Uterus (tissue), 4 donors: ENCODE measurements around the gene AUTS2. TPM values are rescaled to one million over a fixed set of nuclear protein-coding genes. Genes with fewer than 3 reads are reported as not detected.

Experiments used
- DNase-seq, 2 donors: peaks; one replicate each; pipeline ENCODE4 v3.0.0-alpha.2; 2019 to 2020
- H3K27ac ChIP-seq, 2 donors: fragments of 200-600 bp; sonication (generic); 1 replicate in 1 of 2; 2 replicates in 1 of 2; pipeline ENCODE4 v1.5.1; 2016 to 2018
- H3K27me3 ChIP-seq, 2 donors: fragments of 200-600 bp; sonication (generic); one replicate each; pipeline ENCODE4 v1.5.1; 2018 to 2019; ENCODE audit warnings: control low read depth in 1 of 2
- H3K36me3 ChIP-seq, 2 donors: fragments of 200-600 bp; sonication (generic); one replicate each; pipeline ENCODE4 v1.5.1; 2019; ENCODE audit warnings: control low read depth in 1 of 2
- H3K4me1 ChIP-seq, 2 donors: fragments of 200-600 bp; sonication (generic); one replicate each; pipeline ENCODE4 v1.5.1; 2018 to 2019; ENCODE audit warnings: control low read depth in 1 of 2
- H3K4me3 ChIP-seq, 2 donors: fragments of 200-600 bp; sonication (generic); 1 replicate in 1 of 2; 2 replicates in 1 of 2; pipeline ENCODE4 v1.5.1; 2018 to 2019; ENCODE audit warnings: mild to moderate bottlenecking in 1 of 2
- H3K9me3 ChIP-seq, 2 donors: fragments of 200-600 bp; sonication (generic); one replicate each; pipeline ENCODE4 v1.5.1; 2019; ENCODE audit warnings: control low read depth in 1 of 2
- POLR2A ChIP-seq, 2 donors: fragments of 450-650 bp; IDR thresholded peaks; one replicate each; pipeline ENCODE4 v1.6.1; 2016; ENCODE audit warnings: antibody characterized with exemption in 2 of 2, mild to moderate bottlenecking in 1 of 2, moderate library complexity in 1 of 2
- intact Hi-C: fragments of 100-400 bp; cut with DNase I; formaldehyde crosslinking; loops from one replicate; pipeline ENCODE4 v1.15.1; 2023; ENCODE audit warnings: low total_unique reads
- total RNA-seq, 4 donors: library from RNA; depleted of rRNA in 3 of 4; stranded (reverse); fragments of >200 nt in 3 of 4; gene quantifications; one replicate each; pipeline versions ENCODE4 v1.1.0 to v1.2.4, GENCODE V29; 2014 to 2023
- TF ChIP-seq, protein P1 (sequence below), 4 experiments: fragments of 200-600 bp in 2 of 4; fragments of 450-650 bp in 2 of 4; sonication (generic) in 2 of 4; IDR thresholded peaks; one replicate each; pipeline ENCODE4 v1.5.1; 2016 to 2019; ENCODE audit warnings: antibody characterized with exemption in 4 of 4, mild to moderate bottlenecking in 2 of 4, moderate library complexity in 1 of 4
- donor health status: DM: yes; HTN: yes; CAD: no.

AUTS2 gene
- total RNA-seq, 4 donors from 2014 or later, result 10.5 to 58.2 (median 30.0) TPM

GRCh38 chr7:70673778-70674570 is 1075.7 kb downstream of the AUTS2 start:
- no peak for DNase-seq
- H3K27me3 ChIP-seq, result no peaks in the 10 kb centered on the region
- no peaks in the 10 kb centered on the region for H3K4me1 ChIP-seq
- TF ChIP-seq POLR2A (IDR thresholded peaks at IDR 0.05), result no peak
- TF ChIP-seq, protein P1, sequence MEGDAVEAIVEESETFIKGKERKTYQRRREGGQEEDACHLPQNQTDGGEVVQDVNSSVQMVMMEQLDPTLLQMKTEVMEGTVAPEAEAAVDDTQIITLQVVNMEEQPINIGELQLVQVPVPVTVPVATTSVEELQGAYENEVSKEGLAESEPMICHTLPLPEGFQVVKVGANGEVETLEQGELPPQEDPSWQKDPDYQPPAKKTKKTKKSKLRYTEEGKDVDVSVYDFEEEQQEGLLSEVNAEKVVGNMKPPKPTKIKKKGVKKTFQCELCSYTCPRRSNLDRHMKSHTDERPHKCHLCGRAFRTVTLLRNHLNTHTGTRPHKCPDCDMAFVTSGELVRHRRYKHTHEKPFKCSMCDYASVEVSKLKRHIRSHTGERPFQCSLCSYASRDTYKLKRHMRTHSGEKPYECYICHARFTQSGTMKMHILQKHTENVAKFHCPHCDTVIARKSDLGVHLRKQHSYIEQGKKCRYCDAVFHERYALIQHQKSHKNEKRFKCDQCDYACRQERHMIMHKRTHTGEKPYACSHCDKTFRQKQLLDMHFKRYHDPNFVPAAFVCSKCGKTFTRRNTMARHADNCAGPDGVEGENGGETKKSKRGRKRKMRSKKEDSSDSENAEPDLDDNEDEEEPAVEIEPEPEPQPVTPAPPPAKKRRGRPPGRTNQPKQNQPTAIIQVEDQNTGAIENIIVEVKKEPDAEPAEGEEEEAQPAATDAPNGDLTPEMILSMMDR (IDR thresholded peaks at IDR 0.05), result no peak
- H3K27ac ChIP-seq, result no peak overlapping the region
- no peaks in the 10 kb centered on the region for H3K9me3 ChIP-seq
- H3K36me3 ChIP-seq, result no peaks in the 10 kb centered on the region
- intact Hi-C loops, result no loop called here
- no peak overlapping the region for H3K4me3 ChIP-seq

- Histone ChIP-seq H3K4me3 (no peak overlapping the region), H3K9me3 (no peaks in the 10 kb centered on the region), H3K27me3 (no peaks in the 10 kb centered on the region), H3K4me1 (no peaks in the 10 kb centered on the region), H3K36me3 (no peaks in the 10 kb centered on the region), H3K27ac (no peak overlapping the region)
- TF ChIP-seq POLR2A (IDR thresholded peaks at IDR 0.05), result no peak
- TF ChIP-seq, protein P1 (IDR thresholded peaks at IDR 0.05), result no peak
- no peak for DNase-seq
- intact Hi-C loops, result no loop called here
Measured at GRCh38 chr7:70674571-70675010, 1076.3 kb downstream of the AUTS2 start.

DNA sequence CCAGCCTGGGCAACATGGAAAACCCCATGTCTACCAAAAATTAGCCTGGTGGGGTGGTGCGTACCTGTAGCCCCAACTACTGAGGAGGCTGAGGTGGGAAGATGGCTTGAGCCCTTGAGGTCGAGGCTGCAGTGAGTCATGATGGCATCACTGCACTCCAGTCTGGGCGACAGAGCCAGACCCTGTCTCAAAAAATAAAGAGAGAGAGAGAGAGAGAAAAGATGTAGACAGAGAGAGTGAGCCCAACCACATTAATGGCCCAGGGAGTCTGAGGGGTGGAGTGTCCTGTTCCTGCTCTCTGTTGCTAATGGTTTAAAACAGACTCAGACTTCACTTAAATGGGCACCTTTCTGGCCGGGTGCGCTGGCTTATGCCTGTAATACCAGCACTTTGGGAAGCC is 1078.0 kb downstream of the AUTS2 start:
- no peaks in the 10 kb centered on the region for H3K4me1 ChIP-seq
- H3K27me3 ChIP-seq, result no peaks in the 10 kb centered on the region
- no peak overlapping the region for H3K27ac ChIP-seq
- no peak for DNase-seq
- H3K4me3 ChIP-seq, result no peak overlapping the region
- TF ChIP-seq POLR2A (IDR thresholded peaks at IDR 0.05), result no peak
- TF ChIP-seq, protein P1 (IDR thresholded peaks at IDR 0.05), result no peak
- no peaks in the 10 kb centered on the region for H3K36me3 ChIP-seq
- no peaks in the 10 kb centered on the region for H3K9me3 ChIP-seq
- intact Hi-C loops, result no loop called here

GRCh38 chr7:70678621-70679251 is 1080.5 kb downstream of the AUTS2 start:
- no peaks in the 10 kb centered on the region for H3K27me3 ChIP-seq
- H3K9me3 ChIP-seq, result no peaks in the 10 kb centered on the region
- H3K27ac ChIP-seq, result no peak overlapping the region
- no peaks in the 10 kb centered on the region for H3K4me1 ChIP-seq
- H3K36me3 ChIP-seq, result no peaks in the 10 kb centered on the region
- no peak overlapping the region for H3K4me3 ChIP-seq
- intact Hi-C loops, result no loop called here
- DNase-seq, result no peak
- TF ChIP-seq, protein P1 (IDR thresholded peaks at IDR 0.05), result no peak

- Histone ChIP-seq H3K4me3 (no peak overlapping the region), H3K27me3 (no peaks in the 10 kb centered on the region), H3K4me1 (no peaks in the 10 kb centered on the region), H3K36me3 (no peaks in the 10 kb centered on the region), H3K9me3 (no peaks in the 10 kb centered on the region), H3K27ac (no peak overlapping the region)
- TF ChIP-seq, protein P1 (IDR thresholded peaks at IDR 0.05), result no peak
- no peak for TF ChIP-seq POLR2A (IDR thresholded peaks at IDR 0.05)
- intact Hi-C loops, result no loop called here
- no peak for DNase-seq
Measured at GRCh38 chr7:70679661-70680060, 1081.4 kb downstream of the AUTS2 start.
